SKM-1 treated with dmso at 0.1 percent for 144 hours (cell line): Measurements from ENCODE around the gene TRPV5.
"Not testable (repeated sequence)": the region's sequence is repeated elsewhere in the genome, so short reads cannot be mapped to it uniquely, and the experiment has no call there.

Source experiments
- DNase-seq: peaks from one replicate; lab custom pipeline; 2025; ENCODE audit not compliant: unreplicated experiment; lab: John Stamatoyannopoulos, UW

Gene TRPV5

GRCh38 chr7:142933624-142934023 lies at the start of gene TRPV5:
Gene TRPV5 (minus strand): TSS chr7:142933746. CDS start chr7:142933459, 287 bp downstream.
- no peak for DNase-seq

GRCh38 chr7:142978402-142978801 lies 44.9 kb upstream of the TRPV5 start:
- DNase-seq = not testable (repeated sequence)

- no peak for DNase-seq
These were observed 41.1 kb upstream of the TRPV5 start for GRCh38 chr7:142974626-142975025.

GRCh38 chr7:142969183-142969582 lies 35.6 kb upstream of the TRPV5 start:
- DNase-seq = no peak

- DNase-seq = peak; percentile 51
These were observed 34.7 kb upstream of the TRPV5 start for GRCh38 chr7:142968229-142968628.

- no peak for DNase-seq
These were observed 31.1 kb upstream of the TRPV5 start for GRCh38 chr7:142964502-142965246.

- DNase-seq = no peak
These were observed 30.4 kb upstream of the TRPV5 start for GRCh38 chr7:142963993-142964392.

- no peak for DNase-seq
These were observed 29.4 kb upstream of the TRPV5 start for GRCh38 chr7:142962991-142963390.

- no peak for DNase-seq
These were observed 28.7 kb upstream of the TRPV5 start, which contains the start of gene KEL for GRCh38 chr7:142961973-142962926. Gene KEL (minus strand): TSS chr7:142962363. CDS start chr7:142962206, 157 bp downstream.

GRCh38 chr7:142961595-142961972 lies 28.0 kb upstream of the TRPV5 start:
- no peak for DNase-seq

GRCh38 chr7:142960955-142961512 lies 27.5 kb upstream of the TRPV5 start:
- DNase-seq = no peak

- DNase-seq = no peak
These were observed 25.7 kb upstream of the TRPV5 start for GRCh38 chr7:142959202-142959601.

GRCh38 chr7:142957723-142958122 lies 24.2 kb upstream of the TRPV5 start:
- DNase-seq = no peak

- no peak for DNase-seq
These were observed 23.5 kb upstream of the TRPV5 start for GRCh38 chr7:142956951-142957623.

GRCh38 chr7:142954680-142955268 lies 21.2 kb upstream of the TRPV5 start:
- no peak for DNase-seq

- DNase-seq = no peak
These were observed 16.7 kb upstream of the TRPV5 start for GRCh38 chr7:142950235-142950634.

GRCh38 chr7:142948603-142949002 lies 15.1 kb upstream of the TRPV5 start:
- DNase-seq = no peak

- DNase-seq = no peak
These were observed 11.5 kb upstream of the TRPV5 start for GRCh38 chr7:142945001-142945400.

GRCh38 chr7:142943706-142944268 lies 10.2 kb upstream of the TRPV5 start:
- no peak for DNase-seq

- DNase-seq = no peak
These were observed 9.2 kb upstream of the TRPV5 start for GRCh38 chr7:142942746-142943145.
